ENCODE results near the gene TPM3. TPM values are rescaled to one million over a fixed set of nuclear protein-coding genes. Genes with fewer than 3 reads are reported as not detected.

TPM3 gene
- total and polyA plus RNA-seq, 9 of the 15 experiments (the other 6 are each of a cell fraction or from before 2014, with no cell fraction given): 202 to 604 (median 421) TPM

GRCh38 chr1:154183046-154183915 lies 8.6 kb downstream of the TPM3 start (continued):
- TF ChIP-seq CTCF (IDR thresholded peaks at IDR 0.05 in 2 of 3, conservative IDR thresholded peaks at IDR 0.05 in 1 of 3; ENCODE audit: insufficient read depth in 2 of 3, low read depth in 1 of 3, low read length in 3 of 3): 0 out of 6 replicates have a peak, but pooled peaks of 1 of the 3 experiments have one; percentile 0
- TF ChIP-seq PTRF (tag; IDR thresholded peaks at IDR 0.05): no peak
- TF ChIP-seq ZNF644 (tag; IDR thresholded peaks at IDR 0.05; ENCODE audit: low read depth): peak; percentile 34; the same call in 1 of the 2 replicates
- no peak for TF ChIP-seq GATA2 (CRISPR knock-in tag; IDR thresholded peaks at IDR 0.05)
- TF ChIP-seq TCF7 (IDR thresholded peaks at IDR 0.05; ENCODE audit: borderline replicate concordance): peak; percentile 23; the same call in 1 of the 2 replicates
- no peak for TF ChIP-seq PCBP1 (IDR thresholded peaks at IDR 0.05; ENCODE audit: low read depth, low read length, poor library complexity, severe bottlenecking)
- no peak for TF ChIP-seq ZNF586 (CRISPR knock-in tag; conservative IDR thresholded peaks at IDR 0.05)
- TF ChIP-seq NCOR1 (IDR thresholded peaks at IDR 0.05): peak; percentile 9; the same call in 1 of the 2 replicates
- no peak for TF ChIP-seq HMG20A (CRISPR knock-in tag; conservative IDR thresholded peaks at IDR 0.05)
- TF ChIP-seq, protein P1, sequence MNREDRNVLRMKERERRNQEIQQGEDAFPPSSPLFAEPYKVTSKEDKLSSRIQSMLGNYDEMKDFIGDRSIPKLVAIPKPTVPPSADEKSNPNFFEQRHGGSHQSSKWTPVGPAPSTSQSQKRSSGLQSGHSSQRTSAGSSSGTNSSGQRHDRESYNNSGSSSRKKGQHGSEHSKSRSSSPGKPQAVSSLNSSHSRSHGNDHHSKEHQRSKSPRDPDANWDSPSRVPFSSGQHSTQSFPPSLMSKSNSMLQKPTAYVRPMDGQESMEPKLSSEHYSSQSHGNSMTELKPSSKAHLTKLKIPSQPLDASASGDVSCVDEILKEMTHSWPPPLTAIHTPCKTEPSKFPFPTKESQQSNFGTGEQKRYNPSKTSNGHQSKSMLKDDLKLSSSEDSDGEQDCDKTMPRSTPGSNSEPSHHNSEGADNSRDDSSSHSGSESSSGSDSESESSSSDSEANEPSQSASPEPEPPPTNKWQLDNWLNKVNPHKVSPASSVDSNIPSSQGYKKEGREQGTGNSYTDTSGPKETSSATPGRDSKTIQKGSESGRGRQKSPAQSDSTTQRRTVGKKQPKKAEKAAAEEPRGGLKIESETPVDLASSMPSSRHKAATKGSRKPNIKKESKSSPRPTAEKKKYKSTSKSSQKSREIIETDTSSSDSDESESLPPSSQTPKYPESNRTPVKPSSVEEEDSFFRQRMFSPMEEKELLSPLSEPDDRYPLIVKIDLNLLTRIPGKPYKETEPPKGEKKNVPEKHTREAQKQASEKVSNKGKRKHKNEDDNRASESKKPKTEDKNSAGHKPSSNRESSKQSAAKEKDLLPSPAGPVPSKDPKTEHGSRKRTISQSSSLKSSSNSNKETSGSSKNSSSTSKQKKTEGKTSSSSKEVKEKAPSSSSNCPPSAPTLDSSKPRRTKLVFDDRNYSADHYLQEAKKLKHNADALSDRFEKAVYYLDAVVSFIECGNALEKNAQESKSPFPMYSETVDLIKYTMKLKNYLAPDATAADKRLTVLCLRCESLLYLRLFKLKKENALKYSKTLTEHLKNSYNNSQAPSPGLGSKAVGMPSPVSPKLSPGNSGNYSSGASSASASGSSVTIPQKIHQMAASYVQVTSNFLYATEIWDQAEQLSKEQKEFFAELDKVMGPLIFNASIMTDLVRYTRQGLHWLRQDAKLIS (CRISPR knock-in tag; IDR thresholded peaks at IDR 0.05): no peak
- TF ChIP-seq ZBTB49 (CRISPR knock-in tag; IDR thresholded peaks at IDR 0.05; ENCODE audit: borderline replicate concordance): no peak
- no peak for TF ChIP-seq YBX1 (IDR thresholded peaks at IDR 0.05)
- TF ChIP-seq EHMT2 (IDR thresholded peaks at IDR 0.05): no peak
- peak; percentile 75 for TF ChIP-seq CXXC5 (CRISPR knock-in tag; IDR thresholded peaks at IDR 0.05)
- peak; percentile 96 for TF ChIP-seq NKRF (IDR thresholded peaks at IDR 0.05; ENCODE audit: borderline replicate concordance)
- TF ChIP-seq SMC3 (conservative IDR thresholded peaks at IDR 0.05; ENCODE audit: insufficient read depth, low read depth, low read length): no peak
- no peak for TF ChIP-seq ZNF133 (CRISPR knock-in tag; IDR thresholded peaks at IDR 0.05)

All from K562 (cell line).